AG09319 (cell line): ENCODE measurements around the gene ATG4A.
A peak's percentile ranks its signal among the peaks of the same experiment; 100 is the strongest.

ENCODE experiments used
- DNase-seq: peaks from one replicate; pipeline ENCODE4 v3.0.0-alpha.2; 2010; ENCODE audit warnings: low read depth; ENCODE audit errors: extremely low read depth
- TF ChIP-seq, protein P1 (sequence below): IDR thresholded peaks from 2 replicates; pipeline ENCODE4 v1.5.1; 2011; ENCODE audit warnings: low read depth, mild to moderate bottlenecking, inconsistent platforms, low read length, moderate library complexity

The ATG4A gene

DNA sequence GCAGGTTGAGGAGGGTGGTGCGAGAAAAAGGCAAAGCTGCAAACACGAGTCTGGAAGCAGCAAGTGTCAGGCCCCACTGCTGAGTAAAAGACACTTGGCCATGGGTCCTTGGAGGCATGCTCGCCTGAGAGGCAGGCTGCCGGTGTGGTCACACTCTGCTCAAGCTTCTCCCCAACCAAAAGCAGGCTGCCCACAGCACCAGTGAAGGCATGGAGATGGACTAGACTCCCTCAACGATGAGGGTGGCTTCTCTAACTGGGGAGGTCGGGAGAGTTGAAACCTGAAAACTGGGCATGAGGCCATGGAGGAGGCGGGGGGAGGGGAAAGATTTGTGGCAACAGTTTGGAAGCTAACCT is 86.5 kb downstream of the ATG4A start:
- TF ChIP-seq, protein P1, sequence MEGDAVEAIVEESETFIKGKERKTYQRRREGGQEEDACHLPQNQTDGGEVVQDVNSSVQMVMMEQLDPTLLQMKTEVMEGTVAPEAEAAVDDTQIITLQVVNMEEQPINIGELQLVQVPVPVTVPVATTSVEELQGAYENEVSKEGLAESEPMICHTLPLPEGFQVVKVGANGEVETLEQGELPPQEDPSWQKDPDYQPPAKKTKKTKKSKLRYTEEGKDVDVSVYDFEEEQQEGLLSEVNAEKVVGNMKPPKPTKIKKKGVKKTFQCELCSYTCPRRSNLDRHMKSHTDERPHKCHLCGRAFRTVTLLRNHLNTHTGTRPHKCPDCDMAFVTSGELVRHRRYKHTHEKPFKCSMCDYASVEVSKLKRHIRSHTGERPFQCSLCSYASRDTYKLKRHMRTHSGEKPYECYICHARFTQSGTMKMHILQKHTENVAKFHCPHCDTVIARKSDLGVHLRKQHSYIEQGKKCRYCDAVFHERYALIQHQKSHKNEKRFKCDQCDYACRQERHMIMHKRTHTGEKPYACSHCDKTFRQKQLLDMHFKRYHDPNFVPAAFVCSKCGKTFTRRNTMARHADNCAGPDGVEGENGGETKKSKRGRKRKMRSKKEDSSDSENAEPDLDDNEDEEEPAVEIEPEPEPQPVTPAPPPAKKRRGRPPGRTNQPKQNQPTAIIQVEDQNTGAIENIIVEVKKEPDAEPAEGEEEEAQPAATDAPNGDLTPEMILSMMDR = no peak
- DNase-seq = no peak

DNA sequence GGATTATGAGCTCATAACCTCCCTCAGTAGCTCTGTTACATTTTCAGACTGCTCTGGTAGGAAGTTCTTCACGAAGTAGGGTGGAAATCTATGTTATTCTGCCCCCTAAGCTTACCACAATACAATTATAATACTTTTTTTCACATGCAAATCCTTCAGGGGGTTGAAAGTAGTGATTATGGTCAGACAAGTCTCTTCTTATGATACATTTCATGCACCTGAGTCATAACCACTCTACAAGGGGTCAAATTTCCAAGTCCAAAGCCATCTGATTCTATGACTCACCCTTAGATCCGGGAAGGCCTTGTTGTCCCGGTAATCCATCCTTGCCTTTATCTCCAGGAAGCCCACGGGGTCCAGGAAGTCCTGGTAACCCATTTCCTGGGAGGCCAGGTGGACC is 95.2 kb downstream of the ATG4A start:
- DNase-seq = peak; percentile 16
- TF ChIP-seq, protein P1 = no peak

DNA sequence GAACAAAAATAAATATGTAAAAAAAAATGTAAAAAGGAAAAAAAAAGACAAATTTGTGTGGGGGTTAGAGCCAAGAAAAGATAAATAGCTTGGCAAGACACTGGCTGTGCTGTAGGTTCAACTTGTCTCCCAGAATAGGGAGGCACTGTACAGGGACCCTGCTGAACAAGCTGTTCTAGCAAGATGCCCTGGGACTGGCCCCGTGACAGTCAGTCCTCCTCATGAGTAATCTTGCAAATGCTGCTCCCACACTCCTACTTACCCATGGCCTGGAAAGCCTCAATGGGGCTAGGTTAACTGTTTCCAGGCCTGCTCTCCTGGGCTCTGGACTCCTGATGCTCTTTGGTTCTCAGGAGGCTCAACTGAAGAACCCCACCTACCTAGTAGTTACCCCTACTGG is 106.8 kb downstream of the ATG4A start:
- TF ChIP-seq, protein P1 = no peak
- no peak for DNase-seq

DNA sequence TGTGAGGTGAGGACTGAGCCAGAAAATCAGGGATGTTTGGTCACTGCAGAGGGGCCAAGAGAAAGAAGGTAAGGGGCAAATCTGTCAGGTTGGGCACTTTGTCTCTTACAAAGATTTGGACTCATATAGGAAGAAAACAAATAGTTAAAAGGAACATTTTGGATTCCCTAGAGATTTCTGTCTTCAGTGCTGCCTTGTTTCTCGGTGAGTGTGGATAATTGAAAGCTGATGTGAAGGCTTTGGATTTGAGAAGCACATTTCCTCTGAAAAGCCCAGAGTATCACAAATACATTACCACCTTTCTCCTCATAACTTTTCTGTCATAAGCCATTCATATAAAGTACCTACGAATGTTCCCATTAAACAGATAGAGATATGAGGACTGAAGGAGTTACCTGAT is 107.5 kb downstream of the ATG4A start:
- TF ChIP-seq, protein P1 = no peak
- no peak for DNase-seq

DNA sequence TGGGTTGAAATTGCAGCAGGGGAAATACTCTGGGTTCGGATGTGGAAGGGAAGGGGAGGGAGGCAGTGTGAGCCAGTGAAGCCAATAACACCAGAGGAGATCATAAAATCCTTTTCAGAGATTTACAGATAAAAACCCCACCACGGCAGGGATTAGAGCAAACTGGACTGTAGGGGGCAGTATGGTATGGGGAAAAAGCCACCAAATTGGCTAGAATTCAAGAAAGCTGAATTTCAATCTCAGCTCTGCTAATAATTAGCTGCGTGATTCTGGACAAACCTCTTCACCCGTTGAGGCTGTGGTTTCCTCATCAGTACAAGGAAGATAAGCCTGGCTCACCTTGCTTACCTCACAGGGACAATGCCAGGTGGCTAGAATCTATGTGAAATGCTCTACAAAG is 108.1 kb downstream of the ATG4A start:
- DNase-seq = no peak
- TF ChIP-seq, protein P1 = peak; percentile 53

DNA sequence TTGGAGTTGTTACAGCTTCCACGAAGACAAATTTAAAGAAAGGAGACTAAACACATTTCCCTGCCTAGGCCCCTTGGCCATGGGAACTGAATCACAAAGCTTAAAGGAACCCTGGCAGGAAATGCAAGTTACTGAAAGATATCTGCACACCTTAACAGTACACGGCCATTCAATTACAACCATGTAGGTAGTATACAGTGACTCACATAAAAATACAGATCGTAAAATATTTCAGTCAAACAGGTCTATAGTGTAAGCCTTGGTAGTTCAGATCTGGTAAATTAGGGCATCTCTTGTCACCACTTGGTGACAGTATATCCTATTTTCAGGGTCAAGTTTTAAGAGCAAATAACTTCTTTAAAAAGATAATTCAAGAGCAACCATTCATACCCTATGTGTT is 112.0 kb downstream of the ATG4A start:
- TF ChIP-seq, protein P1 = no peak
- no peak for DNase-seq
